Measurements from ENCODE around the gene TPI1.

TPI1 gene

GRCh38 chr12:6867413-6868210 is at the start of gene TPI1:
TPI1 (plus strand) TSS chr12:6867531; CDS start chr12:6867567, 36 bp downstream.
- peak; percentile 64 to 71 for DNase-seq (ENCODE audit: low read depth in 1 of 2, low spot score in 1 of 2)

GRCh38 chr12:6817662-6818157 is 49.6 kb upstream of the TPI1 start:
- no peak for DNase-seq (ENCODE audit: low read depth in 1 of 2, low spot score in 1 of 2)

GRCh38 chr12:6818222-6818621 is 49.1 kb upstream of the TPI1 start:
- DNase-seq (ENCODE audit: low read depth in 1 of 2, low spot score in 1 of 2): no peak

DNA sequence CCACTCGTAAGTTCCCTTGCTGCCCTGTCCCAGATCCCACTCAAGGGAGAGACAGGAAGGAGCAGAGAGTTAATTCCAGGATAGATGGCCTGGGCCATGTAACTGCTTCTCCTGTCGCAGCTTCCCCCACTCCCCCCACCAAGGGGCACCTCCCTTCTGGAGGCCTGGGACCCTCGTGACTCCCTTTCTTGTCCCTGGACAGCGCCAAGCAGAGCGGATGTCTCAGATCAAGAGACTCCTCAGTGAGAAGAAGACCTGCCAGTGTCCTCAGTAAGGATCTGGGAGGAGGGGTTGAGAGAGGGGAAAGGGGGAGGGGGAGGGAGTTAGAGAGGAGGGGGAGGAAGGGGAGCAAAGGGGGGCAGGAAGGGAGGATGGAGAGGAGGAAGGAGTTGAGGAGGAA is 48.7 kb upstream of the TPI1 start:
- DNase-seq (ENCODE audit: low read depth in 1 of 2, low spot score in 1 of 2): no peak

- no peak for DNase-seq (ENCODE audit: low read depth in 1 of 2, low spot score in 1 of 2)
Measured at GRCh38 chr12:6819106-6820030, 48.0 kb upstream of the TPI1 start.

DNA sequence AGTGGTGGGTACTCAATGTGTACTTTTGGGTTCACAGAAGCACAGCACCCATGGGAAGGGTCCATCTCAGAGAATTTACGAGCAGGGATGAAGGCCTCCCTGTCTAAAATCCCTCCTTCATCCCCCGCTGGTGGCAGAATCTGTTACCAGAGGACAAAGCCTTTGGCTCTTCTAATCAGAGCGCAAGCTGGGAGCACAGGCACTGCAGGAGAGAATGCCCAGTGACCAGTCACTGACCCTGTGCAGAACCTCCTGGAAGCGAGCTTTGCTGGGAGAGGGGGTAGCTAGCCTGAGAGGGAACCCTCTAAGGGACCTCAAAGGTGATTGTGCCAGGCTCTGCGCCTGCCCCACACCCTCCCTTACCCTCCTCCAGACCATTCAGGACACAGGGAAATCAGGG is 47.2 kb upstream of the TPI1 start:
- no peak for DNase-seq (ENCODE audit: low read depth in 1 of 2, low spot score in 1 of 2)

GRCh38 chr12:6821591-6822425 is 45.5 kb upstream of the TPI1 start, which contains the start of gene GPR162:
GPR162 (plus strand) TSS chr12:6821821; CDS start chr12:6823899, 2,078 bp downstream.
- no peak for DNase-seq (ENCODE audit: low read depth in 1 of 2, low spot score in 1 of 2)

GRCh38 chr12:6822426-6823135 is 44.8 kb upstream of the TPI1 start:
- no peak for DNase-seq (ENCODE audit: low read depth in 1 of 2, low spot score in 1 of 2)

DNA sequence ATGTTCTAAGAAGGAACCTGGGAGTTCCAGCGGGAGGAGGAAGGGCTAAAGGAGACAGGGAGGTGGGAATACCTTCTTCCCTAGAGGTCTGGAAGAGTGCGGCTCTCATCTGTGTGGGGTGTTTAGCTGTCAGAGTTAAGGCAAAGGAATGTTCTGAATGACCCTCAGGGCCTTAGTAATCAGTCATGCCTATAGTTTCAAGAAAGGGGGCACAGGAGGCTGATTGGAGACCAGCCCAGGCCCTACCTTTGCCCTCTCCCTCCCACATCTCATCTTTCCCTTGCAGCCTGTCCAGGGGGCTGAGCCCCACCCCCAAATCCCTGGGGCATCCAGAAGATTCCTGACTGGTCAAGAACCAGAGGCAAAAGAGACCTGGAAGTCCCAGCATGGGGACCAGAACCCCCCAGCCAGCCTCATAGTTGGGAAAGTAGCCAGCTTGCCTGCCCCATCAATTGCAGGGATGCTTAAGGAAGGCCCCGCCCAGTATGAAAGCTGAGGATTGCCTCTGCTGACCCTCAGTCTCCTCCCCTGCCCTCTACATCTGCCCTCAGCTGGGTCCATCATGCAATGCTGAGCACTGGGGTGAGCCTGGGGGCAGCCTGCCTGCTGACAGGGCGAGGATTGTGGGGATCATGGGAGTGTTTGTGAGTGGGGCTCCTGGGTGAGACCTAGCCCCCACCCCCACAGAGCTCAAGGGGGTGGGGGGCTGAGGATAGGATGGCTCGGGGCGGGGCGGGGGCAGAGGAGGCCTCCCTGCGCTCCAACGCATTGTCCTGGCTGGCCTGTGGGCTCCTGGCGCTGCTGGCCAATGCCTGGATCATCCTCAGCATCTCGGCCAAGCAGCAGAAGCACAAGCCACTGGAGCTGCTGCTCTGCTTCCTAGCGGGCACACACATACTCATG is 43.9 kb upstream of the TPI1 start:
- DNase-seq (ENCODE audit: low read depth in 1 of 2, low spot score in 1 of 2): no peak

DNA sequence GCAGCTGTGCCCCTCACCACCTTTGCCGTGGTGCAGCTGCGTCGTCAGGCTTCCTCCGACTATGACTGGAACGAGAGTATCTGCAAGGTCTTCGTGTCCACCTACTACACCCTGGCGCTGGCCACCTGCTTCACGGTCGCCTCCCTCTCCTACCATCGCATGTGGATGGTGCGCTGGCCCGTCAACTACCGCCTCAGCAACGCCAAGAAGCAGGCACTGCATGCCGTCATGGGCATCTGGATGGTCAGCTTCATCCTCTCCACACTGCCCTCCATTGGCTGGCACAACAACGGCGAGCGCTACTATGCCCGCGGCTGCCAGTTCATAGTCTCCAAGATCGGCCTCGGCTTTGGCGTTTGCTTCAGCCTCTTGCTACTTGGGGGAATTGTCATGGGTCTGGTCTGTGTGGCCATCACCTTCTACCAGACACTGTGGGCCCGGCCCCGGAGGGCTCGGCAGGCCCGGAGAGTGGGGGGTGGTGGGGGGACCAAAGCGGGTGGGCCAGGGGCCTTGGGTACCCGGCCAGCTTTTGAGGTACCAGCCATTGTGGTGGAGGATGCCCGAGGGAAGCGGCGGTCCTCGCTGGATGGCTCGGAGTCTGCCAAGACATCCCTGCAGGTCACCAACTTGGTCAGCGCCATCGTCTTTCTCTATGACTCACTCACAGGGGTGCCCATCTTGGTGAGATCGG is 43.1 kb upstream of the TPI1 start:
- DNase-seq (ENCODE audit: low read depth in 1 of 2, low spot score in 1 of 2): no peak

DNA sequence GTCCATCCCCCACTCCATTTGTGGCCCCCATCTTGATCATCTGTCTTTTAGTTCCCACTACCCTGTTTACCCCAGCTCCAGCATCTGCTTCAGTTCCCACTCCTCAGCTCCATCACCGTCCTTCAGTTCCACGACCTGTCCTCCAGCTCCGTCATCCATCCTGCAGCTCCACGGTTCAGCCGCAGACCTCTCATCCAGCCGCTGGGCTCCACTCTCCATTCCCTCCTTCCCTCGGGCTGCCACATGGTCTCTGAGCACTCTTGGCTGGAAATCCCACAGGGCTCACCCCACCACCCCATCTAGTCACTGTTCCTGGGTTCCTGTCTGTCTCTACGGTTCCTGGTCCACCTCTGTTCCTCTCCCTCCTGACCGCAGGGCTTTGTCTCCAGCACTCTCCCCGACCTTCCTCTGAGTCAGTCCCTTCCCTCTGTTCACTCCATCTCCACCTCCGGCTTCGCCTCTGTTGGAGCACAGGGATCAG is 42.4 kb upstream of the TPI1 start:
- DNase-seq (ENCODE audit: low read depth in 1 of 2, low spot score in 1 of 2): no peak

- DNase-seq (ENCODE audit: low read depth in 1 of 2, low spot score in 1 of 2): peak; percentile 77 to 78
Measured at GRCh38 chr12:6825398-6826124, 41.8 kb upstream of the TPI1 start.

- no peak for DNase-seq (ENCODE audit: low read depth in 1 of 2, low spot score in 1 of 2)
Measured at GRCh38 chr12:6826125-6826733, 41.1 kb upstream of the TPI1 start.

- DNase-seq (ENCODE audit: low read depth in 1 of 2, low spot score in 1 of 2): no peak
Measured at GRCh38 chr12:6826734-6827436, 40.4 kb upstream of the TPI1 start.

DNA sequence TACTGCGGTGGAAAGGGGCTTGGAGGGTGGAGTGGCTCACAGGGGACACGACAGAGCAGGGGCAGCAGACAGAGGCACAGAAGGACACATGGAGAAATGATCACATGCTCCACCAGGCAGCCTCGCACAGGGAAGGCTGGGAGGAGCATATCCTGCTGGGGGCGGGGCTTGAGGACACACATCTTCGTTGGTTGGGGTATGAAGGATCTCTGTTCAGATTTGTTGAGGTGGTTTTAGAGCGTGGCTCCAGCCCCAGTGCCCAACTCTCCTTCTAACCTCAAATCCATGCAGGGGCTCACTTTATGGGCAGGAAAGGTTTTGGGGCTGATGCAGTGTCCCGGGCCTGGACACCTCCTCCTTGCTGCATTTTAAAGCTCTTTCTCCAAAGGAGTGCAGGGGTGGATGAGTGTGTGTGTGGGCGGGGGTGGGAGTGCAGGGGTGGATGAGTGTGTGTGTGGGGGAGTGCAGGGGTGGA is 39.9 kb upstream of the TPI1 start:
- peak in 1 of 2 donors; percentile 29 for DNase-seq (ENCODE audit: low read depth in 1 of 2, low spot score in 1 of 2)

DNA sequence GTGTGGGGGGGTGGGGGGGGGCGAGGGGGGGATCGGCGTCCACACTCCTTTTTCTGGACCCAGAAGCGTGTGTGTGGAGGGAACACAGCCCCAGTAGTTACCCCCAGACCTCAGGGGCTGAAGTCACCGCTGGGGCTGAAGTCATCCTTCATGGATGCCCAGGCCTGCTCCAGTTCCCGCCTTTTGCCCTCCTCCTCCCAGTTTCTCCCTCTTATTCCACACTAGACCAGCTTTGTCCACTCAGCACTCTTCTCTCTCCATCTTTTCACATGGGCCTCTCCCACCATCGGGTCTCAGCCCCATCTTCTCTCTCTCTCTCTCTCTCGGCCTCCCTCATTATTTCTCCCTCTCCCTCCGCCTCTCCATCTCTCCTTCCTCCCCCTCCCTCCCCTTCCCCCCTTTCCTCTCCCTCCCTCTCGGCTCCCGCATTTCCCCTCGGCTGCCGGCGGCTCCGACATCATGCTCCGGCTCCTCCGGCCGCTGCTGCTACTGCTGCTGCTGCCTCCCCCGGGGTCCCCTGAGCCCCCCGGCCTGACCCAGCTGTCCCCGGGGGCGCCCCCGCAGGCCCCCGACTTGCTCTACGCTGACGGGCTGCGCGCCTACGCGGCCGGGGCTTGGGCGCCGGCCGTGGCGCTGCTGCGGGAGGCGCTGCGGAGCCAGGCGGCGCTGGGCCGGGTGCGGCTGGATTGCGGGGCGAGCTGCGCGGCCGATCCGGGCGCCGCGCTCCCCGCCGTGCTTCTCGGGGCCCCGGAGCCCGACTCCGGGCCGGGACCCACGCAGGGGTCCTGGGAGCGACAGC is 39.1 kb upstream of the TPI1 start, which contains the start of gene P3H3:
Gene P3H3, plus strand, starts transcription at position 426 of the 799 bp plus-strand sequence. Its CDS starts 34 bp downstream, at position 460.
- DNase-seq (ENCODE audit: low read depth in 1 of 2, low spot score in 1 of 2): no peak
